ENCODE data around the gene UQCR10.

Gene UQCR10

GRCh38 chr22:29722151-29722550, 45.0 kb upstream of the UQCR10 start:
- Histone ChIP-seq H3K27ac (no peak overlapping the region), H3K4me3 (ENCODE audit: low read depth, low read length) (no peak overlapping the region), H3K27me3 (ENCODE audit: insufficient read depth, low read depth, severe bottlenecking) (peaks cover 6% of the 10 kb centered on the region), H3K9me3 (ENCODE audit: severe bottlenecking) (no peaks in the 10 kb centered on the region), H3K36me3 (no peaks in the 10 kb centered on the region)
- no peak for DNase-seq
- no peak for TF ChIP-seq CTCF (IDR thresholded peaks at IDR 0.05; ENCODE audit: low read depth, low read length)

GRCh38 chr22:29722587-29722986, 44.6 kb upstream of the UQCR10 start:
- Histone ChIP-seq H3K4me3 (ENCODE audit: low read depth, low read length) (no peak overlapping the region), H3K36me3 (no peaks in the 10 kb centered on the region), H3K9me3 (ENCODE audit: severe bottlenecking) (no peaks in the 10 kb centered on the region), H3K27ac (no peak overlapping the region), H3K27me3 (ENCODE audit: insufficient read depth, low read depth, severe bottlenecking) (peaks cover 6% of the 10 kb centered on the region)
- DNase-seq: no peak
- no peak for TF ChIP-seq CTCF (IDR thresholded peaks at IDR 0.05; ENCODE audit: low read depth, low read length)

GRCh38 chr22:29723766-29724165, 43.4 kb upstream of the UQCR10 start:
- no peaks in the 10 kb centered on the region for H3K36me3 ChIP-seq
- H3K27me3 ChIP-seq (ENCODE audit: insufficient read depth, low read depth, severe bottlenecking): peaks cover 6% of the 10 kb centered on the region
- H3K9me3 ChIP-seq (ENCODE audit: severe bottlenecking): no peaks in the 10 kb centered on the region
- peak; percentile 33; the same call in 1 of the 2 replicates for TF ChIP-seq CTCF (IDR thresholded peaks at IDR 0.05; ENCODE audit: low read depth, low read length)
- no peak overlapping the region for H3K27ac ChIP-seq
- no peak for DNase-seq
- no peak overlapping the region for H3K4me3 ChIP-seq (ENCODE audit: low read depth, low read length)

- Histone ChIP-seq H3K36me3 (no peaks in the 10 kb centered on the region), H3K27me3 (ENCODE audit: insufficient read depth, low read depth, severe bottlenecking) (peaks cover 2% of the 10 kb centered on the region), H3K4me3 (ENCODE audit: low read depth, low read length) (no peak overlapping the region), H3K9me3 (ENCODE audit: severe bottlenecking) (no peaks in the 10 kb centered on the region), H3K27ac (no peak overlapping the region)
- no peak for DNase-seq
- TF ChIP-seq CTCF (IDR thresholded peaks at IDR 0.05; ENCODE audit: low read depth, low read length): no peak
Observed at GRCh38 chr22:29724843-29725242, 42.3 kb upstream of the UQCR10 start.

- H3K27me3 ChIP-seq (ENCODE audit: insufficient read depth, low read depth, severe bottlenecking): no peaks in the 10 kb centered on the region
- H3K9me3 ChIP-seq (ENCODE audit: severe bottlenecking): no peaks in the 10 kb centered on the region
- H3K4me3 ChIP-seq (ENCODE audit: low read depth, low read length): no peak overlapping the region
- DNase-seq: no peak
- no peak overlapping the region for H3K27ac ChIP-seq
- H3K36me3 ChIP-seq: no peaks in the 10 kb centered on the region
- TF ChIP-seq CTCF (IDR thresholded peaks at IDR 0.05; ENCODE audit: low read depth, low read length): no peak
Observed at GRCh38 chr22:29726106-29726505, 41.1 kb upstream of the UQCR10 start.

DNA sequence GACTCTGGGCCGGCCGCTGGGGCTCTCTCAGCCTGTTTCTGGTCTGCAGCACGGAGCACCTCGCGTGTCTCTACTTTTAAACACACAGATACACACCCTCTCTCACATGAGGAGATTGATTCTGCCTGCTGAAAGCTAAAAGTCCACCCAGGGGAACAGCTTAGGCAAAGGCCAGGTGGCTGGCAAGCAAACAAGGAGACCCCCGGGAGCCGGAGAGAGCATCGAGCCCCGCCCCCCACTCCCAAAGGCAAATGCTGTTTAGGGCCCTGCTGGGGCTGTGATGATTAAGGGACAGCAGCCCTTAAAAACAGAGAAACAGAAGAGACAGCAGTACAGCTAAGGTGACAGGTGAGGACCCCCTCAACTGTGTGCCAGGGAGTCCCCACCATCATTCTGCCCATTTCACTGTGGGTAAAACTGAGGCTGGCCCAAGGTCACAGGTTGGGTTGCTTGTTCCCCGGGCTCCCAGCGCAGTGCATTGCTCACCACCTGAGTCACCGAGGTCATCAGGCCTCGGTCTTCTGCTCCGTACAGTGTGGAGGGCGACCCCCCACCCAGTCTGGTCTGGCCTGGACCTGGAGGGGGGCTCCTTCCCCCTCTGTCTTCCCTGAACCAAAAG, 40.5 kb upstream of the UQCR10 start:
- no peak for DNase-seq
- Histone ChIP-seq H3K27ac (no peak overlapping the region; the same call in 1 of the 2 replicates), H3K4me3 (ENCODE audit: low read depth, low read length) (no peak overlapping the region)

More for the DNA sequence above, 40.5 kb upstream of the UQCR10 start:
- no peak for TF ChIP-seq CTCF (IDR thresholded peaks at IDR 0.05; ENCODE audit: low read depth, low read length)
- H3K9me3 ChIP-seq (ENCODE audit: severe bottlenecking): no peaks in the 10 kb centered on the region
- H3K27me3 ChIP-seq (ENCODE audit: insufficient read depth, low read depth, severe bottlenecking): no peaks in the 10 kb centered on the region
- H3K36me3 ChIP-seq: no peaks in the 10 kb centered on the region
